ENCODE data around the gene KRT3. TPM values are rescaled to one million over a fixed set of nuclear protein-coding genes. Genes with fewer than 3 reads are reported as not detected.
"Not testable (repeated sequence)": the region's sequence is repeated elsewhere in the genome, so short reads cannot be mapped to it uniquely, and the experiment has no call there.

KRT3 gene
- total and polyA plus RNA-seq, 9 of the 15 experiments (the other 6 are each of a cell fraction or from before 2014, with no cell fraction given), result not detected

DNA sequence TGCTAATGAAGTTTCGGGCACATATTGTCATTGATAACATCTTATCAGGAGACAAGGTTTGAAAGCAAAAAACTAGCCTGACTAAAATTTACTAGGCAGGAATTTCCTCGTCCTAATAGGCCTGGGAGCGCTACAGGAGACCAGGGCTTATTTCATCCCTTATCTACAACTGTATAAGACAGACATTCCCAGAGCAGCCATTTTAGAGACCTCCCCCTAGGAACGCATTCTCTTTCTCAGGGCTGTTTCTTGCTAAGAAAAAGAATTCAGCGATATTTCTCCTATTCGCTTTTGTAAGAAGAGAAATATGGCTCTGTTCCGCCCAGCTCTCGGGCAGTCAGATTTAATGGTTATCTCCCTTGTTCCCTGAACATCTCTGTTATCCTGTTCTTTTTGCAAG, 34.7 kb downstream of the KRT3 start:
- BruUV-seq (replicated peaks); H3K36me3 ChIP-seq (ENCODE audit: control insufficient read depth, insufficient read depth, low read length); H3K4me3 ChIP-seq; ATAC-seq; DNase-seq (ENCODE audit: extremely low read depth in 1 of 4, low spot score in 3 of 4); H3K4me2 ChIP-seq (ENCODE audit: insufficient read depth, low read length); H3K27ac ChIP-seq (ENCODE audit: extremely low read depth, low read depth, low read length); FAIRE-seq; H3K9ac ChIP-seq (ENCODE audit: insufficient read depth in 1 of 2, low read depth in 2 of 2, low read length in 2 of 2); H3K9me1 ChIP-seq (ENCODE audit: control insufficient read depth, insufficient read depth, low read length); H3K9me3 ChIP-seq (replicated peaks; ENCODE audit: control insufficient read depth, insufficient read depth, low read depth, low read length); H3K27me3 ChIP-seq (ENCODE audit: control insufficient read depth in 2 of 2, insufficient read depth in 2 of 2, low read length in 2 of 2); H2AFZ ChIP-seq (ENCODE audit: low read depth, low read length); POLR2A ChIA-PET; CTCF ChIA-PET (ENCODE audit: low intra/inter-chr PET ratio); H4K20me1 ChIP-seq (replicated peaks; ENCODE audit: control insufficient read depth, insufficient read depth, low read length); H3K79me2 ChIP-seq (ENCODE audit: control insufficient read depth, insufficient read depth, low read length); in situ Hi-C loops (cut with MboI); intact Hi-C loops (cut with micrococcal nuclease); H3K4me1 ChIP-seq (replicated peaks in 1 of 2; ENCODE audit: control insufficient read depth in 2 of 2, insufficient read depth in 2 of 2, low read length in 2 of 2): not testable (repeated sequence)
- WGBS (ENCODE audit: insufficient coverage, low coverage, missing lambda C conversion rate), result 2% methylated on average over 8 of the region's 8 CpGs
- TF ChIP-seq TRIM28 (IDR thresholded peaks at IDR 0.05) (0 out of 2 replicates have a peak, but pooled peaks have one; percentile 57), CBX5 (IDR thresholded peaks at IDR 0.05; ENCODE audit: borderline replicate concordance, low read depth) (peak; percentile 73; the same call in 1 of the 2 replicates)

- no peaks in the 10 kb centered on the region for H3K9me1 ChIP-seq (ENCODE audit: control insufficient read depth, insufficient read depth, low read length)
- ChIA-PET CTCF (ENCODE audit: low intra/inter-chr PET ratio) (no interaction called here), POLR2A (no interaction called here)
- FAIRE-seq (no peak), DNase-seq (ENCODE audit: extremely low read depth in 1 of 4, low spot score in 3 of 4) (no peak), ATAC-seq (no peak)
- H2AFZ ChIP-seq (ENCODE audit: low read depth, low read length), result no peak overlapping the region
- no peak overlapping the region for H3K4me3 ChIP-seq
- no peak overlapping the region for H3K9ac ChIP-seq (ENCODE audit: insufficient read depth in 1 of 2, low read depth in 2 of 2, low read length in 2 of 2)
- H3K4me2 ChIP-seq (ENCODE audit: insufficient read depth, low read length), result no peak overlapping the region
- H3K79me2 ChIP-seq (ENCODE audit: control insufficient read depth, insufficient read depth, low read length), result no peaks in the 10 kb centered on the region
- in situ Hi-C loops (cut with MboI) (no loop called here), intact Hi-C loops (cut with micrococcal nuclease) (no loop called here)
- no peaks in the 10 kb centered on the region for H3K36me3 ChIP-seq (ENCODE audit: control insufficient read depth, insufficient read depth, low read length)
- H3K9me3 ChIP-seq (replicated peaks; ENCODE audit: control insufficient read depth, insufficient read depth, low read depth, low read length), result peaks cover 3% of the 10 kb centered on the region
- no peaks in the 10 kb centered on the region for H4K20me1 ChIP-seq (replicated peaks; ENCODE audit: control insufficient read depth, insufficient read depth, low read length)
- TF ChIP-seq E4F1 (CRISPR knock-in tag; IDR thresholded peaks at IDR 0.05; ENCODE audit: borderline replicate concordance), result no peak
- no peak for TF ChIP-seq ZNF764 (CRISPR knock-in tag; IDR thresholded peaks at IDR 0.05; ENCODE audit: low read depth)
- TF ChIP-seq, protein P1, sequence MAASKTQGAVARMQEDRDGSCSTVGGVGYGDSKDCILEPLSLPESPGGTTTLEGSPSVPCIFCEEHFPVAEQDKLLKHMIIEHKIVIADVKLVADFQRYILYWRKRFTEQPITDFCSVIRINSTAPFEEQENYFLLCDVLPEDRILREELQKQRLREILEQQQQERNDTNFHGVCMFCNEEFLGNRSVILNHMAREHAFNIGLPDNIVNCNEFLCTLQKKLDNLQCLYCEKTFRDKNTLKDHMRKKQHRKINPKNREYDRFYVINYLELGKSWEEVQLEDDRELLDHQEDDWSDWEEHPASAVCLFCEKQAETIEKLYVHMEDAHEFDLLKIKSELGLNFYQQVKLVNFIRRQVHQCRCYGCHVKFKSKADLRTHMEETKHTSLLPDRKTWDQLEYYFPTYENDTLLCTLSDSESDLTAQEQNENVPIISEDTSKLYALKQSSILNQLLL (CRISPR knock-in tag; IDR thresholded peaks at IDR 0.05; ENCODE audit: borderline replicate concordance), result no peak
- no peak for TF ChIP-seq PCBP2 (IDR thresholded peaks at IDR 0.05; ENCODE audit: low read depth, low read length, poor library complexity, severe bottlenecking)
- TF ChIP-seq TAF9B (IDR thresholded peaks at IDR 0.05; ENCODE audit: partially characterized antibody), result no peak
- no TSS peak for BruUV-seq (replicated peaks)
- H3K4me1 ChIP-seq (replicated peaks in 1 of 2; ENCODE audit: control insufficient read depth in 2 of 2, insufficient read depth in 2 of 2, low read length in 2 of 2), result no peaks in the 10 kb centered on the region
- no peaks in the 10 kb centered on the region; a peak in 1 of 5 replicates for H3K27me3 ChIP-seq (ENCODE audit: control insufficient read depth in 2 of 2, insufficient read depth in 2 of 2, low read length in 2 of 2)
- no peak overlapping the region for H3K27ac ChIP-seq (ENCODE audit: extremely low read depth, low read depth, low read length)
Observed at GRCh38 chr12:52760623-52761022, 35.3 kb downstream of the KRT3 start.
